H1 (cell line): ENCODE data around the gene LOXHD1. TPM values are rescaled to one million over a fixed set of nuclear protein-coding genes. Genes with fewer than 3 reads are reported as not detected.
A peak's percentile ranks its signal among the peaks of the same experiment; 100 is the strongest.

Source experiments
- CTCF ChIA-PET: fragments of 300-600 bp; sonication (Branson Sonifier 250); formaldehyde crosslinking; loops from one replicate; lab custom pipeline; 2021; ENCODE audit not compliant: partially characterized antibody; lab: Charles Lee
- POLR2A ChIA-PET: fragments of 300-600 bp; sonication (Branson Sonifier 250); formaldehyde crosslinking; loops from one replicate; lab custom pipeline; 2021; ENCODE audit warnings: inconsistent platforms; ENCODE audit not compliant: partially characterized antibody; lab: Charles Lee
- DNase-seq, 2 experiments: peaks; one replicate each; pipeline versions ENCODE4 v3.0.0 to v3.0.0-alpha.2; 2010 to 2022; ENCODE audit warnings: low spot score in 2 of 2, low read depth in 1 of 2, mixed read lengths in 1 of 2
- FAIRE-seq: peaks from 2 replicates; lab custom pipeline; 2011; peaks lifted over from hg19 to GRCh38; lab: Jason Lieb, UNC
- H2AFZ ChIP-seq: 2 replicates; pipeline ENCODE4 v1.8.1; 2012; ENCODE audit warnings: low read length, inconsistent platforms
- H2AK5ac ChIP-seq: 2 replicates; pipeline ENCODE4 v1.6.1; 2013; ENCODE audit warnings: low read depth, low read length
- H2BK120ac ChIP-seq: replicated peaks from 2 replicates; pipeline ENCODE3; 2013; ENCODE audit warnings: low read depth, low read length, inconsistent platforms
- H2BK12ac ChIP-seq: 2 replicates; pipeline ENCODE4 v1.6.1; 2013; ENCODE audit warnings: low read depth, low read length
- H2BK15ac ChIP-seq: 2 replicates; pipeline ENCODE4 v1.6.1; 2013; ENCODE audit warnings: low read length
- H2BK20ac ChIP-seq: 2 replicates; pipeline ENCODE4 v1.6.1; 2013; ENCODE audit warnings: low read length
- H2BK5ac ChIP-seq: 2 replicates; pipeline ENCODE4 v1.6.1; 2013; ENCODE audit warnings: low read depth, low read length
- H3K14ac ChIP-seq: 2 replicates; pipeline ENCODE4 v1.6.1; 2013; ENCODE audit warnings: inconsistent platforms; ENCODE audit not compliant: insufficient read length
- H3K18ac ChIP-seq: 2 replicates; pipeline ENCODE4 v1.6.1; 2013; ENCODE audit warnings: low read length; ENCODE audit errors: extremely low read depth
- H3K23ac ChIP-seq: 2 replicates; pipeline ENCODE4 v1.6.1; 2013; ENCODE audit warnings: inconsistent platforms; ENCODE audit not compliant: insufficient read length
- H3K23me2 ChIP-seq: 2 replicates; pipeline ENCODE4 v1.6.1; 2013; ENCODE audit warnings: low read depth, low read length
- H3K27ac ChIP-seq: 2 replicates; pipeline ENCODE4 v1.6.1; 2011; ENCODE audit warnings: low read depth, low read length, inconsistent platforms
- H3K27me3 ChIP-seq, 4 experiments: replicated peaks in 1 of 4; 1 replicate in 1 of 4; 2 replicates in 3 of 4; pipeline versions ENCODE4 v1.6.1 to v1.8.1; 2011 to 2013; ENCODE audit warnings: low read length in 3 of 4, mild to moderate bottlenecking in 3 of 4, inconsistent platforms in 2 of 4, mixed read lengths in 2 of 4, moderate library complexity in 1 of 4; ENCODE audit not compliant: control insufficient read depth in 3 of 4, insufficient read depth in 3 of 4; ENCODE audit errors: extremely low read depth in 1 of 4
- H3K36me3 ChIP-seq, 4 experiments: 2 replicates each; pipeline versions ENCODE4 v1.6.1 to v1.8.1; 2011 to 2013; ENCODE audit warnings: mild to moderate bottlenecking in 4 of 4, low read length in 3 of 4, moderate library complexity in 2 of 4, control low read depth in 1 of 4, inconsistent platforms in 1 of 4; ENCODE audit not compliant: insufficient read depth in 4 of 4, control insufficient read depth in 2 of 4
- H3K4ac ChIP-seq: replicated peaks from 2 replicates; pipeline ENCODE3; 2013; ENCODE audit warnings: low read length, low read depth, mixed read lengths, inconsistent platforms; ENCODE audit not compliant: insufficient read length
- H3K4me1 ChIP-seq, 4 experiments: replicated peaks in 1 of 4; 1 replicate in 1 of 4; 2 replicates in 3 of 4; pipeline versions ENCODE4 v1.6.1 to v1.8.1; 2011 to 2013; ENCODE audit warnings: low read length in 3 of 4, inconsistent platforms in 2 of 4, mixed read lengths in 1 of 4; ENCODE audit not compliant: insufficient read depth in 4 of 4, control insufficient read depth in 3 of 4
- H3K4me2 ChIP-seq, 2 experiments: 2 replicates each; pipeline versions ENCODE4 v1.6.1 to v1.8.1; 2011 to 2013; ENCODE audit warnings: low read depth in 2 of 2, low read length in 2 of 2, control low read depth in 1 of 2, inconsistent platforms in 1 of 2, mild to moderate bottlenecking in 1 of 2; ENCODE audit not compliant: insufficient read depth in 1 of 2
- H3K4me3 ChIP-seq, 4 experiments: fragments of 200-600, 300-600 bp in 1 of 4; sonication (generic), shearing (Covaris generic), sonication (Bioruptor Twin) in 1 of 4; 2 replicates each; pipeline versions ENCODE4 v1.5.1 to v1.8.1; 2011 to 2016; ENCODE audit warnings: low read length in 4 of 4, low read depth in 3 of 4, control low read depth in 2 of 4, inconsistent platforms in 2 of 4, mild to moderate bottlenecking in 2 of 4, mixed read lengths in 1 of 4, moderate library complexity in 1 of 4; ENCODE audit not compliant: insufficient read depth in 2 of 4; ENCODE audit errors: extremely low read depth in 1 of 4
- H3K56ac ChIP-seq: replicated peaks from 2 replicates; pipeline ENCODE3; 2013; ENCODE audit warnings: low read depth, mild to moderate bottlenecking, mixed read lengths, low read length, inconsistent platforms; ENCODE audit not compliant: insufficient read length
- H3K79me1 ChIP-seq: 2 replicates; pipeline ENCODE4 v1.6.1; 2013; ENCODE audit warnings: low read depth, low read length, control low read depth
- H3K79me2 ChIP-seq, 2 experiments: 2 replicates each; pipeline versions ENCODE4 v1.6.1 to v1.8.1; 2012 to 2013; ENCODE audit warnings: low read length in 2 of 2, mild to moderate bottlenecking in 2 of 2, inconsistent platforms in 1 of 2; ENCODE audit not compliant: insufficient read depth in 2 of 2, control insufficient read depth in 1 of 2
- H3K9ac ChIP-seq, 4 experiments: replicated peaks in 1 of 4; 1 replicate in 1 of 4; 2 replicates in 3 of 4; pipeline versions ENCODE4 v1.6.1 to v1.8.1; 2011 to 2013; ENCODE audit warnings: low read depth in 3 of 4, low read length in 3 of 4, control low read depth in 2 of 4, mild to moderate bottlenecking in 2 of 4, moderate library complexity in 2 of 4, inconsistent platforms in 1 of 4; ENCODE audit errors: extremely low read depth in 1 of 4
- H3K9me3 ChIP-seq, 2 experiments: 2 replicates each; pipeline versions ENCODE4 v1.6.1 to v1.8.1; 2012 to 2013; ENCODE audit warnings: mild to moderate bottlenecking in 2 of 2, moderate library complexity in 2 of 2, control low read depth in 1 of 2, inconsistent platforms in 1 of 2, low read depth in 1 of 2, low read length in 1 of 2, mixed read lengths in 1 of 2; ENCODE audit not compliant: insufficient read depth in 2 of 2
- H4K20me1 ChIP-seq, 2 experiments: replicated peaks in 1 of 2; 2 replicates each; pipeline versions ENCODE3 to v1.8.1; 2011 to 2013; ENCODE audit warnings: inconsistent platforms in 2 of 2, low read length in 2 of 2, mild to moderate bottlenecking in 1 of 2; ENCODE audit not compliant: insufficient read depth in 2 of 2, control insufficient read depth in 1 of 2
- H4K5ac ChIP-seq: 2 replicates; pipeline ENCODE4 v1.6.1; 2013; ENCODE audit warnings: low read length, low read depth, mixed read lengths, inconsistent platforms; ENCODE audit not compliant: insufficient read length
- H4K8ac ChIP-seq: 2 replicates; pipeline ENCODE4 v1.8.0; 2013; ENCODE audit warnings: mild to moderate bottlenecking, moderate library complexity, low read length, inconsistent platforms; ENCODE audit not compliant: insufficient read depth; ENCODE audit errors: extremely low read depth
- H4K91ac ChIP-seq: replicated peaks from 2 replicates; pipeline ENCODE3; 2013; ENCODE audit warnings: low read length, mixed read lengths, inconsistent platforms; ENCODE audit not compliant: insufficient read length
- SP2 ChIP-seq: IDR thresholded peaks from 2 replicates; pipeline ENCODE4 v1.6.1; 2012; ENCODE audit warnings: mild to moderate bottlenecking, low read length, inconsistent platforms
- SUZ12 ChIP-seq: fragments of 200-600 bp; sonication (generic); IDR thresholded peaks from 2 replicates; pipeline ENCODE4 v1.6.1; 2012; ENCODE audit warnings: mild to moderate bottlenecking, inconsistent platforms, low read length, moderate library complexity, mixed read lengths
- WGBS, 2 experiments: shearing (Covaris generic) in 1 of 2; methylation state at CpG; one replicate each; pipeline versions ENCODE4 v1.1.6 to v1.1.7; 2013 to 2015; ENCODE audit warnings: low lambda C conversion rate in 2 of 2, mixed read lengths in 2 of 2, inconsistent platforms in 1 of 2, low coverage in 1 of 2, missing lambda C conversion rate in 1 of 2; ENCODE audit not compliant: insufficient replicate concordance in 2 of 2, insufficient coverage in 1 of 2, insufficient read length in 1 of 2; ENCODE audit errors: extremely low coverage in 1 of 2, missing lambda C conversion rate in 1 of 2; 5-methylcytosine and 5-hydroxymethylcytosine counted together
- polyA plus RNA-seq, 7 experiments: library from polyadenylated mRNA; depleted of rRNA in 3 of 7; stranded (reverse) in 5 of 7; unstranded in 2 of 7; fragments of >200 nt in 5 of 7; fragments of 200-250 nt in 2 of 7; gene quantifications; 1 replicate in 5 of 7; 2 replicates in 1 of 7; 4 replicates in 1 of 7; pipeline versions ENCODE4 v1.2.1 to v1.2.3, GENCODE V29; 2011 to 2013; ENCODE audit warnings: missing spikeins in 2 of 7, mixed read lengths in 2 of 7
- total RNA-seq: library from RNA; stranded (reverse); fragmentation: NEBNext Ultra II Directional; extraction: Animal tissue kit (Norgen Biotek cat#: 25700); gene quantifications from 2 replicates; pipeline ENCODE4 v1.2.1, GENCODE V29; 2021

LOXHD1 gene
- total and polyA plus RNA-seq, 2 of the 8 experiments (the other 6 are each of a cell fraction or from before 2014, with no cell fraction given) = 0.02 TPM; not detected in 1

DNA sequence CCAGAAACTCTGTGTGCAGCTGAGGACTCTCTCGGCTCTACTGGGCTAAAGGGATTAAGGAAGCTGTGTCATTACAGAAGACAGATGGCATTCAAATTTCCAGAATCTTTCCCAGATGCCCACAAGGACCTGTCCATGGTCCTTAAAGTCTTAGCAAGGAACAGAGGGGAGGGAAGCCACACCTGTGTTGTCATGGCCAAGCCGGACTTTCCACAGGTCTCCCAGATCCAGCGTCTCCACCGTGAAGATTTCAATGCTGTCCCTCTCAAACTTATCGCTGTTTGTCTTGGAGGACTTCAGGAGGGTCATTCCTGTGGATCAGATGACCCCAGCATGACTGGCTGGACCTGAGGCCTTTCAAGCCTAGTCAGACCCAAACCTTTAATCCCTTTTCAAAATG is 114.5 kb downstream of the LOXHD1 start:
- no peaks in the 10 kb centered on the region for H3K27me3 ChIP-seq
- H4K91ac ChIP-seq = no peak overlapping the region
- H4K5ac ChIP-seq = no peak overlapping the region
- H3K27ac ChIP-seq = no peak overlapping the region
- FAIRE-seq (peak; percentile 42), DNase-seq (no peak)
- H2AFZ ChIP-seq = no peak overlapping the region
- H4K8ac ChIP-seq = no peak overlapping the region
- H3K23me2 ChIP-seq = peaks cover 4% of the 10 kb centered on the region; the same call in 1 of the 2 replicates
- ChIA-PET CTCF (interaction anchor here (0.9 to 1.7 kb wide), 4 partner anchors 13 to 24 kb away, joined by 3 to 4 read pairs (median 4); no protein-coding TSS in a partner anchor), POLR2A (no interaction called here)
- no peaks in the 10 kb centered on the region for H3K36me3 ChIP-seq
- no peaks in the 10 kb centered on the region for H3K79me2 ChIP-seq
- H2BK12ac ChIP-seq = no peak overlapping the region
- no peaks in the 10 kb centered on the region for H3K79me1 ChIP-seq
- no peaks in the 10 kb centered on the region for H3K4me1 ChIP-seq
- no peak overlapping the region for H3K4me3 ChIP-seq
- H3K23ac ChIP-seq = no peak overlapping the region
- H3K56ac ChIP-seq = no peak overlapping the region
- no peak overlapping the region for H2BK20ac ChIP-seq
- no peak overlapping the region for H3K9ac ChIP-seq
- H3K9me3 ChIP-seq = peaks cover 0 to 5% of the 10 kb centered on the region in 2 experiments; a peak in 1 of 4 replicates
- H2BK15ac ChIP-seq = no peak overlapping the region
- H3K18ac ChIP-seq = no peak overlapping the region
- TF ChIP-seq SP2 (no peak), SUZ12 (no peak)
- H3K14ac ChIP-seq = no peak overlapping the region
- no peak overlapping the region for H2BK5ac ChIP-seq
- WGBS, 2 experiments = 70% methylated on average over 5 of the region's 5 CpGs; no CpG with 5 or more reads in 1 of the 2 experiments
- no peak overlapping the region for H3K4me2 ChIP-seq
- H2BK120ac ChIP-seq = no peak overlapping the region
- H3K4ac ChIP-seq = no peak overlapping the region
- H2AK5ac ChIP-seq = no peak overlapping the region
- H4K20me1 ChIP-seq = peaks cover 0 to 4% of the 10 kb centered on the region in 2 experiments
